ENCODE results near the gene DUSP9.
A peak's percentile ranks its signal among the peaks of the same experiment; 100 is the strongest.

The DUSP9 gene

DNA sequence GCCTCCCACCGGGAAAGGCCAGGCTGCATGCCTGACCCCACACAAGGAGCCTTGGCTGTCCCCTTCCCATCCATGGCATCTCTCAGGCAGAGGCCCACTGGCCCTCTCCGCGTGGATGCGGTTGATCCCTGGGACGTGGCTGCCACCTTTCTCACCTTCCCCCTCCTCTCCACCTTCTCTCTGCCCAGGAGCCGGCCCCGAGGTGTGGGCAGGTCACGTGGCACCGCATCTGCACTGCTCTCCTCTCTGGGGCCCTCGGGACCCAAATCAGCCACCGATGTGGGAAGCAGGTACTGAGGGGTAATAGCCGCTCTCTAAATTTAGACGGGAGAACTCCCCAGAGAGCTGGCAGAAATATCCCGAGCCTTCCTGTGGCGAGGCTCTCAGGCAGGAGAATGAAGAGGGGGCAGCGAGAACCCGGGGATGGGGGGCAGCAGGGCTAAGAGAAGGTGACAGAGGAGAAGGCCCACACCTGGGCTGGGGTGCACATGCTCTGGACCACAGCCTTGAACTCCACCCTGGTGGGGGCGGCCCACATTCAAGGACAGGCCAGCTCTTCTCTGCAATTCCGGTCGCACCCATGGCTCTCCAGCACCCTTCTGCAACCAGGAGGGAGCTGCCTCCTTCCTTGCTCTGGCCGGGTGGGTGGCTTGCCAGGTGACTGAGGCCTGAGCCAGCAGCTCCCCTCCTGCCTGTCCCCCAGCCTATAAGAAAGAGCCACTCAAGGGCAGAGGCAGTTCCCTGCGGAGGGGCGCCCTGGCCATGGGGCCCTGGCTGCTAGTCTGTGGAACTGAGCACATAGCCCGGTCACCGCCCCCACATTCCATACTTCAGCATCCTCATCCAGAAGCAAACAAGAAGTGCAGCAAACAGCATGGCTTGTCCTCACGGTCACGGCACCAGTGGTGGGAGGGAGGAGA lies 9.6 kb upstream of the DUSP9 start:
- no peak for DNase-seq

DNA sequence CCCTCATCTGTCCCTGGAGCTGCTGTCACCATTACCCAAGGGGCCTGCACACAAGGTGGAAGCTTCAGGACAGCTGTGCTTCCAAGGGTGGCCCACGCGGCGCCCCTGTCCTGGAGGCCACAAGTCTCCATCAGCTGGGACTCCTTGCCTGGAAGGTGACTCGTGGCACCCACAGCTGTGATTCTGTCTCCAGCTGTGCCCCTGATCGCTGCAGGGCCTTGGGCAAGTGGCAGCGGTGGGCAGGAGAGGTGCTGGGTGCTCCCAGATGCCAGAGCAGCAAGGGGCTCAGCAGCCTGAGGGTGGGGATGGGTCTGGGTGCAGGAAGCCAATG lies 9.0 kb upstream of the DUSP9 start:
- DNase-seq, result no peak

DNA sequence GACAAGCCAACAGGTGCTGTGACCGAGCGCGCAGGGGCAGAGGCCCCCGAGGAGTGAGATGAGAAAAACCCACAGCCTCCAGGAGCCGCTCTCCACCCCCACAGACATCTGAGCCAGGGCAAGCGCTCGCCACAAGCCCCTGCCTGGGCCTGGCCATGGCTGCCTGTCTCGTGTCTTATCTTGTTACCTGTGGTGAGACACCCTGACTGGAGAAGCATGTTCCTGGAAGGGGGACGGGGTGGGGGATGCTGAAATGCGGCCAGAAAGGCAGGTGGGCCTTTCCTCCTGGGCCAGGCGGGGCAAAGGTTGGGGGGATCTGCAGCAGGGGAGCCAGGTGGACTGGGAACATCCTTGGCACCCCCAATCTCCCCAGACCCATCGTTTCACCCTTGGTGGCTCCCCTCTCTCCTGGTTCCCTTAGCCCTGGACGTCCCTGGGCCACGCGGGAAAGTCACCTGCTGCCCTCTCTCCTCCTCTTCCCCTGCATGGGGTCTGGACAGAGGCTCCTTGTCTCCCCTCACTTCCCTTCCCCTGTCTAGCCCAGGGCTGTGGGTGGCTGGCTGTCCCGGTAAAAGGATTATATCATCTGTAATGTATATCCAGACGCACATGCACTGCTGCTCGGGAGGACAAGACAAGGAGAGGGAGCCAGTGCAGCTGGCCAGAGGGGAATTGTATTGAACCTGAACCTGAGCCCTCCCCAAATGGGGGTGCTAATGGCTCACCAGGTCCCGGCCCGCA lies 8.4 kb upstream of the DUSP9 start:
- no peak for DNase-seq

DNA sequence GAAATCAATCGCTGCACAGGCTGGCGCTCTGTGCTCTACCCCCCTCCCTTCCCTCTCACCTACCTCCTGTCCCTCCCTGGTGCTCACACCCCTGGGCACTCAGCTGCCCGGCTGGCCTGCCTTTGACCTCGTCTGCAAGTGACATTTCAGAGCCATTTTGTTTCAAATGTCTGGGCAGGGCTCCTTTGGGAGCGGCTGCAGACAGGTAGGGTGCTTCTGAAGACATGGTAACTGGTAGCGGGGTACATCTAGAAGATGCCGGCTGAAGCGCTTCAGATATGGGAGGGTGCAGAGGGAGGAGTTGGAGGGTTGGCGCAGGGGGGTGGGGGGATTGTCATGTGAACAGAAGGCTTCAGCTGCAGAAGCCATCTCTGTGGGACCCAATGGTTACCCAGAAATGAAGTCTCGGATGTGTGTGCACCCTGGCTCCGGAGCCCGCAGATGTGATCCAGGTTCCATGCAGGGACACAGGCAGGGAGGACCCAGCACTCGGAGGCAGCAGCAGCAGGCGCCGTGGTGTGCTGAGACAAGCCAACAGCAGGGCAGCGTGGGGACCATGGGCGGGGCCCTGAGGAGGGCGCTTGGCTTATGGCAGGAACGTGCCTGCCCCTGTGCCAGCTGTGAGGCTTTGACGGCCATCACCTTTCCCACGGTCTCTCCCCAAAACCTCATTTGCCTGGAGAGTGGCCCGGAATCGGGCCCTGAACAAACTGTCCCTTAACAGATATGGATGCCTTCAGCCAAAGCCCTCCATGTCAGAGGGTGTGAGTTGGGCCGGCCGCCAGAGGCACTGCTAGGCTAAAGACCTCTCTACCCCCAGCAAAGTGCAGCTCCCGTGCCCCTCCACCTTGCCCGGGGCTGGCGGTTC lies 7.6 kb upstream of the DUSP9 start:
- no peak for DNase-seq

DNA sequence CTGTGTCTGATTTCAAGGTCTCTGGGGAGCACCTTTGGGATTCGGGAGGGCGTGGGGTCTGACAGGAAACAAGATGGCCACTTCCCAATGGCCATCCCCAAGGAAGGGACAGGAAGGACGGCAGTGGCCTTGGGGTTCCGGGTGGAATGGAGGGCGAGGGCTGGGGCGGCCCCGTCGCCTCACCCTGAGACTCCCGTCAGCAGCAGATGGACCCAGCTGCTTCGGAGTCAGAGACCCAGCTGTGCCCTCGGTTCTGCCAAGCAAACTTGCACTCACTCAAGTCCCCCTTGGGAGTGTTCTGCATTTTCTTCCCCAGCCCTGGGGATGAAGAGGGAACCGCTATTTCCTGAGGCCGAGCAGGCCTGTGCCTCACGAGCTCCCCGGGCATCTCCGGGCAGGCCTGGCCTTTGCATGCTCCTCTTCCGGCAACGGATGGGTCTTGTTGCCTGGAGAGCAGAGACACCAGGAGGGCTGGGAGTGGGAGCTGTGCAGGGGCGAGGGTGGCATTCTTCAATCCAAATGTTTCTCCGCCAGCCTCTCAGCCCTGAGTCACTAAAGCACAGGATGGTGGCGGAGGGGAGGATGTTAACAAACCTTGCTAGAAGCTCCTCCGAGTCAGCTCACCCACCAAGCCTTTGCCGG lies 6.8 kb upstream of the DUSP9 start:
- no peak for DNase-seq

DNA sequence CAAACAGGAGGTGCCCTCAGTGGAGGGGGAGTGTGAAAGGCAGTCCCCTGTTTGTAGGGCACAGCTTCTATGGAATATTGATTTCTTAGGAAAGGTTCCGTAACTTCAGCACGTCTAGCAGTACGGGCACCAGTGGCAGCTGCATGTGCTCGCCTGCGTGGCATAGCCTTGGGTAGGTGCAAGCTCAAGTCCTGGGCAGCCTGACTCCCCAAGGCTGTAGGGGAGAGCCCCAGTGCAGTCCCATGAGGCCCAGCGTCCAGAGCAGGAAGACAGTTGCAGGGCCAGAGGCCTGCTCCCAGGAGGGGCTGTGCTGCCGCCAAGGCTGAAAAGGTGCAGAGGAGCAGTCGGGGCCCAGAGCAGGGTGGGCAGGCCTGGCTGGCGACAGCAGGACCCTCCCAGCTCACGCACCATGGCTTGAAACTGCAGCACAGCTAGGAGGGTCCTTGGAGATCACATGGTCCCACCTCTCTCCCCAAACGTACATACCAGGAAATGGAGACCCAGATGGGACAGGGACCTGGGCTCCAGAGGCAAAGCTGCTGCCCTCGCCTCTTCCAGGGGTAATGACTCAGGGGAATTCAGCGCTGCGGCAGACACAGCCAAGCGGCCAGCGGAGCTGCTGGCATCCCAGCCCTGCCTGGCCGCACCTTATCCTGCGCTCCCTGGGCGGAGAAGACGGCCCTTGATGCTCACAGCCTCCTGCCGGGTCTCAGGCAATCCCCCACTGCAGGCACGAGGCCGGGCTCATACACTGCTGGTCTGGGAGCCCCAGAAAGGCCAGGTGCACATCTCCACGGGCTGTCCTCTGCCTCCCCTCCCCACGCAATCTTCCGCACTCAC lies 6.0 kb upstream of the DUSP9 start:
- DNase-seq, result no peak

DNA sequence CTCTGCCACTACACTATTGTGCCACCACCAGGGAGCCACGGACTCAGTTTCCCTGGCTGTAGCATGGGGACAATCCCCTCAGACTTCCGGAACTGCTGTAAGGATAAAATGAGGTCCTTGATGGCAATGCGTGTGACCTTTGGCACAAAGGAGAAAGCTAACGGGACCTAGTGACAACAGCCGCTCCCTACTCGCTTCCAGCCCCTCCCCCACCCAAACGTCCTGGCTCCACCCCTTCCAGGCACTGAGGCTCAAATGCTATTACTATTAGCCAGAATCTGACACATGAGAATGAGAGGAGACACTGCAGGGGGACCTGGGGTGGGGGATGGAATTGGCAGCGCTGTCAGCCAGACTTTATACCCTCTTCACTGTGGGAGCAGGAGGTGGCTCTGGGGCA lies 5.4 kb upstream of the DUSP9 start:
- no peak for DNase-seq

DNA sequence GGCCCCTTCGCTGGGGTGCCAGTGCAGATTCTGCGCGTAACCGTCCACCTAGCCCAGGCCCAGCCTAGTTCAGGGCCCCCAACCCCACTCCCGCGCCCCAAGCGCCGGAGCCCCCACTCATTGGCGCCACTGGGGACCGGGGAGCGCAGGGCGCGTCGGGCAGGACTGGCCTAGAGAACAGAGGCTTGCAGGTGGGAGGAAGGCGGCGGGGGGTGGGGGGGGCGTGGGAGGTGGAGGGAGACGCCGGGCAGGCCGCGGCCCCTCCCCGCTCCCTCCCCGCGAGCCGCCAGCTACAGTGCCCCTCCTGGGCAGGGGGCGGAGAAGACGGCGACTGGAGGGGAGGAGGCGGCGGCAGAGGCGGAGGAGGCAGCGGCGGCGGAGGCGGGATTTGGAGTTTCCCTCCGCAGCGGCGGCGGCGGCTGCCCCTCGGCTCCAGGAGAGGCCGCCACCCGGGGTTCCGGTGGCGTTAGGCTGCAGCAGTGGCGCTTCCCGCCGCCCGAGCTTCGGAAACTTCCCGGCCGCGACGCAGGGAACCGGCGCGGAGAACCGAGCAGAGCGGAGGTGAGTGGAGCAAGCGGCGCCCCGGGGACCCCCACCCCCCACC lies 4.8 kb upstream of the DUSP9 start:
- no peak for DNase-seq

DNA sequence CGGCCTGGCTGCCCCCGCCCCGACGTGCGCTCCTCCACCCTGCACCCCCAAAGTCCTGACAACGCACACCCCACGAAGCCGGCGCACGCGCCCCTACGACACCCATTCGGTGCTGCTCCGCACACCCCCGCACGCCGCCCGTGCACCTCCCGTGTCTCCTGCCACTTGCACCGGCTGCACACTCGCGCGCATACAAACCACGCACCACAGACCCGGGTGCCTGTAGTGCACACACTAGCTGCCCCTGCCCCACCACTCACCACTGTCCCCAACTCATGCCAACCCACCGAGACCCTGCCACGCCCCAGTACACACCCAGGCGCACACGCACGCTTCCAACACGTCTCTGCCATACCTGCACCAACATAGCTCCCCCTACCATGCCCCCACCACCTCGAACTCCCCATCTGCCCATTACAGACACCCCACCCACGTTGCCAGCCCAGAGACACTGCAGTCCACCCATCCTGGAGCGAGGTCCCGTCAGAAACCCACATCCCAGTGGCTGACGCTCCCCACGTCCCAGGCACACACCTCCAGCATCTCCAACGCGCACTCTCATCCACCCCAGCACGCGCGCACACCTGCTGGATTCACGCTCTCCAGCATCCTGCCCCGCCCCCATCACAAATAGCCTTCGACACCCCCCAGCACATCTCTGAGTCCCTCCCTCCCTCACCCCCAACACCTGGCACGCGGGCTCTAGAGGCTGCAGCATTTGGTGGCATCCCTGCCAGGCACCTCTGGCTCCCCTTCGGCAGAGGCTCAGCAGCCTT lies 4.2 kb upstream of the DUSP9 start:
- no peak for DNase-seq

DNA sequence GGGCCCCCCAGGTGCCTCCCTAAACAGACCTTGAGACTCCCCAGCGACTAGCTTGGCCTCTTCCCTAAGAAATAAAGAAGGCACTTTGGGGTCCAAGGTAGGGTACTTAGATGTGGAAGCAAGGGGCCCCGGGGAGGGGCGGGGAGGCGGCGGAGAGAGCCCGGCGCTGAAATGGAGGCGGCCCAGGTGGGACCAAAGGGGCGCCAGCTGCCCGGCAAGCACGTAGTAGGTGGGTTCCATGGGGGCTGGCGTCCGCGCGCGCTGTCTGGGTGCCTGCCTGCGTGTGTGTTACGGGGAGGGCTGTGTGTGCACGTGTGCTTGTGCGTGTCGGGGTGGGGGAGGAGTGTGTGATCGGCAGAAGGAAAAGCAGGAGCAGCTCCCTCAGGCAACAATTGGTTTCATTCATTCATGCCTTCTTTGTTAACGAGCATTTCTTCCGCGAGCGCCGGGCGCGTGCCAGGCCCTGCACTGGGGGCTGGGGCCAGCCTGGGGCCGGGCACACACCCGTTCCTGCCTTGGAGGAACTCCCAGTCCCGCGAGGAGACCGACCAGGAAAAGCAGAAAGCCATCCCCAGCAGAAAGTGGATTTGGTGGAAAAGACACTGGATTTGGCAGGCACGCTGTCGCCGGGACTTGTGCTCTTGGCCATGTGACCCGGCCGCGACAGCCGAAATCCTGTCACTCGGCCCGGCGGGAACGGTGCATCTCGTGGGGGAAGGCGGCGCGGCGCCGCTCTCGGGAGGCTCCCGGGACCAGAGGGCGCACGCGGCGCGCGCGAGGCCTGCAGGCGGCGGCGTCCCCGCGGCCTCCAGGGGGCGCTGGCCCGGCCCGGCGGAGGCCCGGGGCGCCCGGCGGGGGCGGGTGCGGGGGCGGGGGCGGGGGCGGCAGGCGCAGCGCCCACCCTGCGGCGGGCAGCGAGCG lies 3.3 kb upstream of the DUSP9 start:
- no peak for DNase-seq

DNA sequence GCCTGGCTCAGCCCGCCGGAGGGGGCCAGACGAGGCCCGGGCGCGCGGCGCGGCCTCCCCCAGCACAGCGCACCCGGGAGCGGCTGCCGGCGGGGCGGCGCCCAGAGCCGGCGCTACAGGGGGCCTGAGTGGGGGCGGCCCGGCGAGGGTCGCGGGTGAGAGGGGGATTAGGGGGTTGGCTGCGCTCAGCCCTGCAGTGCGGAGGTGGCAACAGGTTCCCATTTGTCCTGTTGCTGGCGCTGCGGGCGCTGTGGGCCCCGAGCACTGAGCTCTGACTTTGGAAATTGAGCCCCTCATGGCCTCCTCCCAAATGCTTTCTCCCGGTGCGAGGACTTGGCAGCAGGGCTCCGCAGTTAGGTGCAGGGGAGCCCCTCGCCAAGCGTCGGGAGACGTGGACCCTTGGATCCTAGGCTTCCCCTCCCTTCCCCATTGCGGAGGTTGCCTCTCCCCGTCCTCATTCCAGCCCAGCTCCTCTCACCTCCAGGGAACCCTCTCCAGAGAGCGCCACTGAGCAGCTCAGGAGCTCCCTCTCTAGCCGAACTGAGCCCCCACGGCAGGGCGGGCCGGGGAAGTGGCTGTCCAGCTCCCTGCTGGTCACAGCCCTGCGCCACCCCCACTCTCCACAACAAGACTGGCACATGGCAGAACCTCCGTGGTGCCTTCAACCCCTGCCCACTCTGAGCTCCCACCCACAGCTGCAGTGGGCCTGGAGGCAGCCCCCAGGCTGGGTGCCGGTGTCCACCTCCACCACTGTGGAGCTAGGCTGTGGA lies 2.5 kb upstream of the DUSP9 start:
- no peak for DNase-seq

DNA sequence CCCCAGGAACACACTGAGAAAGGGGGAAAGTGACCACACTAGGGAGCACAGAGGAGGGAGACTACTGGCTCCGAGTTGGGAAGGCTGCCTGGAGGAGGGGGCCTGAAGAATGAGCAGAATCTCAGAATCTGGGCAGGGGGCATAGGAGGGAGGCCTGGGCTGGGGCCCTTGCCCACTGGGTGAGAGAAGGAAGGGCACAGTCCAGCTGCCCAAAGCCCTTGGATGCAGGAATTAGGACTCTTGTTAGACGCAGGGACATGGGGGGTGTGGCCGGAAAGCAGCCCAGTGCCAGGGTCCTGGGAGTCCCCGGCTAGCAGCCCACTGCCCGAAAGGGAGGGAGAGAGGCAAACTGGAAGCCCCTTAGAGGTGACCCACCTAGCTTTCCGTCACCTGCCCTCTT lies 1.9 kb upstream of the DUSP9 start:
- no peak for DNase-seq

DNA sequence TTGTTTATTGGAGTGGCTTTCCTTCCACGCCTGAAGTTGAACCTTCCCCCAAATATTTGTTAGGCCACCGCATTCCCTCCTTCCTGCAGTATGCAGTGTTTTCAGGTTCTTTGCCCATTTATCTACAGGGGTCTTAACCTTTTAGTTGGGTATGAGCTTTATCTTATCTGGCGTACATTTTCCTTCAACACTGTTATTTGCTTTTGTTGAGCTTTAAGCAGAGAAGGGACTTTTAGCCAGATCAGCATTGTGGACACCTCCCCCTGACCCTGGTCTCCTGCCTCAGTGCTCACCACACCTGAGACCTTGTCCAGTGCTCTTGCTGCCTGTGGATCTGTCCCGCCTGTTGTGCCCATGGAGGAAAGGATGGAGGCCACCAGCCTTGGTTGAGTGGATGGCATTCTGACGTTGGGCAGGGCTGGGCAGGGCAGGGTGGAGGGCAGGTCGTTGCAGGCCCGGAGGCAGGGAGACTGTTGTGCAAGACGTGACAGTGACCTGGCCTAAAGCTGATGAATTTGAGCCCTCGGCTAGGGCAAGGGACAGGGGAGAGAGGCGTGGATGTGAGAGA lies 998 bp upstream of the DUSP9 start:
- DNase-seq, result no peak

DNA sequence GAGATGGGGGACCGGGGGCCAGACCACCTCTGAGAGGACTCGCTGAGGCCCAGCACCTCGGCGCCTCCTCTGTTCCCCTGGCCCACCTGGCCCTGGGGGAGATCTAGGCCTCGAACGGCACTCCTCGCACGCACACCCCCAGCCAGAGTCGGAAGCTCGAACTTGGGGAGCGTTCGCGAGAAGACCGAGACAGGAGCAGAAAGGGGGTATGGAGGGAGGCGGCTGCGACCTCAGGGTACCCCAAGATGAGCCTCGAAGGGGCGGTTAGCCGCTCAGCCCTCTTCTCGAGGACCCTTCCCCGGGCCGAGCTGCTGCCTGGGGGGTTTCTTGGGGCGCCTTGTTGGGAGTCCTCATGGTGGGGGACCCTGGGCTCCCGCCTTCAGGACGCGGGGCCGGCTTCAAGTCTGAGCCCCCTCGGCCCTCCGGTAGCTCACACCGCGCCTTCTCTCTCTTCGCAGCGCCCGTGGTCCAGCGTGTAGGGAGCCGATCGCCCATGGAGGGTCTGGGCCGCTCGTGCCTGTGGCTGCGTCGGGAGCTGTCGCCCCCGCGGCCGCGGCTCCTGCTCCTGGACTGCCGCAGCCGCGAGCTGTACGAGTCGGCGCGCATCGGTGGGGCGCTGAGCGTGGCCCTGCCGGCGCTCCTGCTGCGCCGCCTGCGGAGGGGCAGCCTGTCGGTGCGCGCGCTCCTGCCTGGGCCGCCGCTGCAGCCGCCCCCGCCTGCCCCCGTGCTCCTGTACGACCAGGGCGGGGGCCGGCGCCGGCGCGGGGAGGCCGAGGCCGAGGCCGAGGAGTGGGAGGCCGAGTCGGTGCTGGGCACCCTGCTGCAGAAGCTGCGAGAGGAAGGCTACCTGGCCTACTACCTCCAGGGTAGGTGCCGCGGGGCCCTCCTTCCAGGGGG lies 706 bp downstream of the DUSP9 start:
- DNase-seq, result no peak

DNA sequence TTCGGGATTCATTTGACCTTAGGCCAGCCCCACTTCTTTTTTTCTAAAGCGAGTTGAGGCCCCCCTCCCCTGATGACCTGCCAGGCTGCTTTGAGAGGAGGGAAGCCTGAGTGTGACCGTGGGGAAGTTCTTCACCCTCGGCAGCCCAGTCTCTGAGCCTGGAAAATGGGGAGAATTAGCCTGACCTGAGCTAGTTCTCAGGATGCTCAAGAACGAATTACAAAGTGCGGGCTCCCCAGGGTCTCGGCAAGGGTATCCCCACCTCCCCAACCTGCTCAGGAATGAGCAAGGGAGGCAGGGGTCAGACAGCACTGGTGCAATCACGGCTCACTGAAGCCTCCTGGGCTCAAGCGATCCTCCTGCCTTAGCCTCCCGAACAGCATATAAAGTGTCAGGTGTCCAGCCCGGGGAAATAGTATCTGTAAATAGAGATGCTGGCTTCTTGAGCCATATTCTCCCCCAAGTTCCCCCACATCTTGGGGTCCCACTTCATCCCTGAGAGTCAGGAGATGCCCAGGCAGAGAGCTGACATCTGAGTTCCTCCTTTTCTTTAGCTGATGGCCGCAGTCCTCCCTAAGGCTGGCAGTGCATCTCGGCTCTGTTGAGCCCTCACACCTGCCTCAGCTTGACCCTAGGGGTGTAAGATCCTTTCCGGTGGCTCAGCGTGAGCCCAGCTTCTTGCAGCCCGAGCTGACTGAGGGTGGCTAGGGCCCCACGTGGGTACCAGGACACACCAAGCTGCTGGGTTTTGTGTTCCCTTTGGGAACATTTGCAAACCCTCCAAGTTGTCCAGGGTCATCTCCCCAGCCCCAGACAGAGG lies 1.6 kb downstream of the DUSP9 start:
- DNase-seq, result no peak

DNA sequence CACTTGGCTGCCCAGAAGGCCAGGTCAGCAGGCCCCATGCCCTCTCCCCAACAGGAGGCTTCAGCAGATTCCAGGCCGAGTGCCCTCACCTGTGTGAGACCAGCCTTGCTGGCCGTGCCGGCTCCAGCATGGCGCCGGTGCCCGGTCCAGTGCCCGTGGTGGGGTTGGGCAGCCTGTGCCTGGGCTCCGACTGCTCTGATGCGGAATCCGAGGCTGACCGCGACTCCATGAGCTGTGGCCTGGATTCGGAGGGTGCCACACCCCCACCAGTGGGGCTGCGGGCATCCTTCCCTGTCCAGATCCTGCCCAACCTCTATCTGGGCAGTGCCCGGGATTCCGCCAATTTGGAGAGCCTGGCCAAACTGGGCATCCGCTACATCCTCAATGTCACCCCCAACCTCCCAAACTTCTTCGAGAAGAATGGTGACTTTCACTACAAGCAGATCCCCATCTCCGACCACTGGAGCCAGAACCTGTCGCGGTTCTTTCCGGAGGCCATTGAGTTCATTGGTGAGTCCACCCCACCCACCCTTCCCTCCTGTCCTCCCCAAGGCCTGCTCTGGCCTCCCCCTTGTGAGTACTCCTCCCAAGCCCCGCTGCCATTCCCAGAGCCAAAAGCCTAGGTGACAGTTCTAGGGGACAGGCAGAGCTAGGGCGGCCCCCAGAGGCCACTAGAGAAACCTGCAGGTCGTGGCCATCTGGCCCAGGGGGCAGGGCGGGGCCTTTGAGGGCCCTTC lies 2.3 kb downstream of the DUSP9 start:
- DNase-seq, result peak; percentile 37
